ENCODE measurements around the gene AUNIP. TPM values are rescaled to one million over a fixed set of nuclear protein-coding genes. Genes with fewer than 3 reads are reported as not detected.
A peak's percentile ranks its signal among the peaks of the same experiment; 100 is the strongest.

Gene AUNIP
- polyA plus RNA-seq, 2 of the 4 experiments (the other 2 are of a cell fraction) = 6.5 to 8.4 TPM

GRCh38 chr1:25786887-25787759 is 72.1 kb downstream of the AUNIP start:
- FAIRE-seq = no peak
- WGBS (ENCODE audit: missing lambda C conversion rate) = 44% methylated on average over 10 of the region's 11 CpGs
- no peak overlapping the region for H3K4me2 ChIP-seq

GRCh38 chr1:25785333-25786067 is 73.8 kb downstream of the AUNIP start:
- Histone ChIP-seq H3K4me3 (no peak overlapping the region), H3K9me3 (no peaks in the 10 kb centered on the region), H3K4me1 (peaks cover 12% of the 10 kb centered on the region), H3K27ac (no peak overlapping the region), H3K4me2 (no peak overlapping the region)
- TF ChIP-seq TP53 (CRISPR knock-in tag; IDR thresholded peaks at IDR 0.05) (no peak), HEYL (CRISPR knock-in tag; IDR thresholded peaks at IDR 0.05) (no peak), FOXS1 (CRISPR knock-in tag; IDR thresholded peaks at IDR 0.05) (no peak), FOSL2 (IDR thresholded peaks at IDR 0.05) (no peak), FOSL2 (CRISPR knock-in tag; IDR thresholded peaks at IDR 0.05) (no peak), RAD21 (conservative IDR thresholded peaks at IDR 0.05 in 1 of 2, IDR thresholded peaks at IDR 0.05 in 1 of 2) (no peak), SMC3 (IDR thresholded peaks at IDR 0.05) (no peak), JUNB (IDR thresholded peaks at IDR 0.05) (no peak), EP300 (IDR thresholded peaks at IDR 0.05) (no peak), NFE2L2 (conservative IDR thresholded peaks at IDR 0.05; ENCODE audit: low read length) (no peak), HOXB13 (CRISPR knock-in tag; IDR thresholded peaks at IDR 0.05; ENCODE audit: low read depth) (no peak), ZNF302 (CRISPR knock-in tag; IDR thresholded peaks at IDR 0.05) (no peak), NPAS2 (CRISPR knock-in tag; IDR thresholded peaks at IDR 0.05; ENCODE audit: borderline replicate concordance) (no peak), KDM5A (IDR thresholded peaks at IDR 0.05) (no peak), TFCP2L1 (CRISPR knock-in tag; IDR thresholded peaks at IDR 0.05) (no peak)
- TF ChIP-seq, protein P1, sequence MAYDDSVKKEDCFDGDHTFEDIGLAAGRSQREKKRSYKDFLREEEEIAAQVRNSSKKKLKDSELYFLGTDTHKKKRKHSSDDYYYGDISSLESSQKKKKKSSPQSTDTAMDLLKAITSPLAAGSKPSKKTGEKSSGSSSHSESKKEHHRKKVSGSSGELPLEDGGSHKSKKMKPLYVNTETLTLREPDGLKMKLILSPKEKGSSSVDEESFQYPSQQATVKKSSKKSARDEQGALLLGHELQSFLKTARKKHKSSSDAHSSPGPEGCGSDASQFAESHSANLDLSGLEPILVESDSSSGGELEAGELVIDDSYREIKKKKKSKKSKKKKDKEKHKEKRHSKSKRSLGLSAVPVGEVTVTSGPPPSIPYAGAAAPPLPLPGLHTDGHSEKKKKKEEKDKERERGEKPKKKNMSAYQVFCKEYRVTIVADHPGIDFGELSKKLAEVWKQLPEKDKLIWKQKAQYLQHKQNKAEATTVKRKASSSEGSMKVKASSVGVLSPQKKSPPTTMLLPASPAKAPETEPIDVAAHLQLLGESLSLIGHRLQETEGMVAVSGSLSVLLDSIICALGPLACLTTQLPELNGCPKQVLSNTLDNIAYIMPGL (CRISPR knock-in tag; IDR thresholded peaks at IDR 0.05; ENCODE audit: borderline replicate concordance) = no peak
- TF ChIP-seq, protein P2, sequence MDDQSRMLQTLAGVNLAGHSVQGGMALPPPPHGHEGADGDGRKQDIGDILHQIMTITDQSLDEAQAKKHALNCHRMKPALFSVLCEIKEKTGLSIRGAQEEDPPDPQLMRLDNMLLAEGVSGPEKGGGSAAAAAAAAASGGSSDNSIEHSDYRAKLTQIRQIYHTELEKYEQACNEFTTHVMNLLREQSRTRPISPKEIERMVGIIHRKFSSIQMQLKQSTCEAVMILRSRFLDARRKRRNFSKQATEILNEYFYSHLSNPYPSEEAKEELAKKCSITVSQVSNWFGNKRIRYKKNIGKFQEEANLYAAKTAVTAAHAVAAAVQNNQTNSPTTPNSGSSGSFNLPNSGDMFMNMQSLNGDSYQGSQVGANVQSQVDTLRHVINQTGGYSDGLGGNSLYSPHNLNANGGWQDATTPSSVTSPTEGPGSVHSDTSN (IDR thresholded peaks at IDR 0.05) = no peak
- TF ChIP-seq, protein P3, sequence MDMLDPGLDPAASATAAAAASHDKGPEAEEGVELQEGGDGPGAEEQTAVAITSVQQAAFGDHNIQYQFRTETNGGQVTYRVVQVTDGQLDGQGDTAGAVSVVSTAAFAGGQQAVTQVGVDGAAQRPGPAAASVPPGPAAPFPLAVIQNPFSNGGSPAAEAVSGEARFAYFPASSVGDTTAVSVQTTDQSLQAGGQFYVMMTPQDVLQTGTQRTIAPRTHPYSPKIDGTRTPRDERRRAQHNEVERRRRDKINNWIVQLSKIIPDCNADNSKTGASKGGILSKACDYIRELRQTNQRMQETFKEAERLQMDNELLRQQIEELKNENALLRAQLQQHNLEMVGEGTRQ (IDR thresholded peaks at IDR 0.05) = no peak
- no peak for DNase-seq (ENCODE audit: low read depth in 1 of 2, low spot score in 1 of 2)
- no peak for ATAC-seq
- ChIA-PET POLR2A (no interaction called here), CTCF (no interaction called here)
- FAIRE-seq = no peak
- 88% methylated on average over 8 of the region's 10 CpGs for WGBS (ENCODE audit: missing lambda C conversion rate)

More at GRCh38 chr1:25786887-25787759, 72.1 kb downstream of the AUNIP start:
- CTCF ChIA-PET = interaction anchor here (1.1 to 2.3 kb wide), 6 partner anchors 9 to 246 kb away, joined by 3 to 6 read pairs (median 4); no protein-coding TSS in a partner anchor
- 0 out of 6 replicates have a peak, but pooled peaks of 1 of the 2 experiments have one; percentile 47 for ATAC-seq
- Histone ChIP-seq H3K4me1 (peaks cover 6% of the 10 kb centered on the region; the same call in 2 of the 3 replicates), H3K9me3 (no peaks in the 10 kb centered on the region), H3K27ac (no peak overlapping the region), H3K4me3 (no peak overlapping the region)
- no peak for TF ChIP-seq BHLHE40 (IDR thresholded peaks at IDR 0.05; ENCODE audit: low read depth, low read length)
- no peak for TF ChIP-seq FOSL2 (IDR thresholded peaks at IDR 0.05)
- peak; percentile 56; the same call in 1 of the 2 replicates for TF ChIP-seq FOSL2 (CRISPR knock-in tag; IDR thresholded peaks at IDR 0.05)
- no peak for TF ChIP-seq HOXB13 (CRISPR knock-in tag; IDR thresholded peaks at IDR 0.05; ENCODE audit: low read depth)
- POLR2A ChIA-PET = no interaction called here
- no peak for DNase-seq (ENCODE audit: low read depth in 1 of 2, low spot score in 1 of 2)

Measured in A549 (cell line).